ENCODE results near the gene PGD.
"Not testable (repeated sequence)": the region's sequence is repeated elsewhere in the genome, so short reads cannot be mapped to it uniquely, and the experiment has no call there.

Gene PGD

GRCh38 chr1:10398734-10399443 lies at the start of gene PGD:
PGD (plus strand) TSS chr1:10399064; CDS start chr1:10399118, 54 bp downstream.
- peak; percentile 92 for DNase-seq (ENCODE audit: low read depth)

DNA sequence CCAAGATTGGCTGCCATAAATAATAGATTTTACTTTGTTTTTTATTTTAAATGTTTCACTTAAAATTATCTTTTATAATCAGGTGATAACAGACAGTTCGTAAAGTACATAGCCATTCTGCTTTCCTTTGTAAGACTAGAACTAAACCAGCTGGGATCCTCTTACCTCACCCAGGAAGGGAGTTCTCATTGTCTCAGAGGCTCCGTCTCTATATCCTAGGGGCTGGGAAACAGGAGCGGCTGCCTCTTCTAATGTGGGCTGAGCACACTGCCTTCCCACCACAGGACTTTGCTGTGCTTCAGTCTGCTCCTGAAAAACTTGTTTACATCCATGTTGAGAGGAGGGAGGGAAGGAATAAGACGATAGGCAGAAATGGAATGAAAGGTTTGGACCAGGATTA lies 45.6 kb upstream of the PGD start:
- DNase-seq (ENCODE audit: low read depth): no peak

DNA sequence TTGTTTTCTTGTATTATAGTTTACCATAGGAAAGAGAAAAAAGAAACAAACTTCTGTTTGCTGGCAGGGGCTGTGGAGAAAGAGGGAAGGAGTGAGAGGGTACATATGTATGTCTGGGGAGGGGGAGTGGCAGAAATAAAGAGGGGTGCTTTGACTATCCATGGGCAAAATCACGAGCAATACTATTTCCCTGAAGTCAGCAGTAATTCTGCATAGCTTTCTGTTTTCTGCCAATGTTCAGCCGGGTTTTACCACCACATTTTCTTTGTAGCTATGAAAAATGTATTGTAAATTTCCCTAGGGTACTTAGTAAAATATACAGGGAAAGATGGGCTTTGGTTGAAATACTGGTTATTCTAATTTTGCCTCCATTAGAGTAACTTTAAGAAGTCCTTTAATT lies 45.2 kb upstream of the PGD start:
- no peak for DNase-seq (ENCODE audit: low read depth)

DNA sequence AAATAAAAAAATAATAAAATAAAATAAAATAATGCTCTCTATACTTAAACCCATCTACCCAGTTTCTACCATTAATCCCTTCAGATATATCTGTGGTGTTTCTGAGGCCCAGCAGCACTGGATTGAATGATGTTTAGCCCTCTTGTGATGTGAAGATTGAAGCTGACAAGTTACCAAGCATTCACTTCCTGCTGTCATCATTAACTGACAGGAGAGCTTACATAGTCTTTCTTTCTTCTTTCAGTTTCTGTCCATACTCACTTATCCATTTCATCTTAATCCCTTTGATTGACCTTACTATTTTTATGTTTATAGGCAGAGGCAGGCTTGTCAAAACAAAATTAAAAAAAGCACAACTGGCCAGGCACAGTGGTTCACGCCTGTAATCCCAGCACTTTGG lies 38.8 kb upstream of the PGD start:
- DNase-seq (ENCODE audit: low read depth): no peak

- DNase-seq (ENCODE audit: low read depth): no peak
Measured at GRCh38 chr1:10361515-10361914, 37.3 kb upstream of the PGD start.

DNA sequence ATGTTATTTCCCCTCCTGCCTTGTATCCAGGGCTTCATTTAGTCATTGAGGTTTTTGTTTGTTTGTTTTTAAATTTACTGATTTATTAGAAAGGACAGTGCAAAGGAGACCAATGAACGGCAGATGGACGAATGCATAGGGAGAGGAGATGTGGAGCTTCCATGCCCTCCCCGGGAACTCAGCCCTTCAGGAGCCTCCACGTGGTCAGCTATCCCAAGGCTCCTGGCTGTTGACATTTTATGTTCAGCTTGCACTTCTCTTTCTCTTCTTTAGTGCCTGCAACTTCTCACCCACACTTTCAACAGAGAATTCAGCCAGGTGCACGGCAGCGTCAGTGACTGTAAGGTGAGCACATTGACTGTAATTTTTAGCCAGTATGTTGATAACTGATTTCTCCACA lies 30.7 kb upstream of the PGD start:
- DNase-seq (ENCODE audit: low read depth): no peak

- no peak for DNase-seq (ENCODE audit: low read depth)
Measured at GRCh38 chr1:10374442-10374860, 24.4 kb upstream of the PGD start.

DNA sequence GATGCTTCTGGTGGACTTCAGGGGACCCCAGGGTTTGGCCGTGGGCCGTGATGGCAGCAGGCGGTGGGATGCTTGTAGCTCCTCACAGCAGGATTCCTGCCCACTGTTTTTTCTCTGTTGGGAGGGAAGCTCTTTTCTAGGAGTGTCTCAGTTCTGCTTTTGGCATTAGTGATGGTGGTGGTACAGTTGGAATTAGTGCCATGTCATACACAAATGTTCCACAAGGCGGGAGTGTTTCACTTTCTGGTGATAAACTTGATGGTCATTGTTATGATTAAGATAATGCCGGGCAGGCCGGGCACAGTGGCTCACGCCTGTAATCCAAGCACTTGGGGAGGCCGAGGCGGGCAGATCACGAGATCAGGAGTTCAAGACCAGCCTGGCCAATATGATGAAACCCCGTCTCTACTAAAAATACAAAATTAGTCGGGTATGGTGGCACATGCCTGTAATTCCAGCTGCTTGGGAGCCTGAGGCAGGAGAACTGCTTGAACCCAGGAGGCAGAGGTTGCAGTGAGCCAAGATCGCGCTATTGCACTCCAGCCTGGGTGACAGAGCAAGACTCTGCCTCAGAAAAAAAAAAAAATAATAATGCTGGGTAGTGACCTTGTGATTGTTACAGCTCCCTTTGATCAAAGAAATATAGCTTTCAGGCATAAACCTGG lies 21.4 kb upstream of the PGD start:
- DNase-seq (ENCODE audit: low read depth): not testable (repeated sequence)

GRCh38 chr1:10378081-10378841 lies 20.6 kb upstream of the PGD start:
- DNase-seq (ENCODE audit: low read depth): no peak

DNA sequence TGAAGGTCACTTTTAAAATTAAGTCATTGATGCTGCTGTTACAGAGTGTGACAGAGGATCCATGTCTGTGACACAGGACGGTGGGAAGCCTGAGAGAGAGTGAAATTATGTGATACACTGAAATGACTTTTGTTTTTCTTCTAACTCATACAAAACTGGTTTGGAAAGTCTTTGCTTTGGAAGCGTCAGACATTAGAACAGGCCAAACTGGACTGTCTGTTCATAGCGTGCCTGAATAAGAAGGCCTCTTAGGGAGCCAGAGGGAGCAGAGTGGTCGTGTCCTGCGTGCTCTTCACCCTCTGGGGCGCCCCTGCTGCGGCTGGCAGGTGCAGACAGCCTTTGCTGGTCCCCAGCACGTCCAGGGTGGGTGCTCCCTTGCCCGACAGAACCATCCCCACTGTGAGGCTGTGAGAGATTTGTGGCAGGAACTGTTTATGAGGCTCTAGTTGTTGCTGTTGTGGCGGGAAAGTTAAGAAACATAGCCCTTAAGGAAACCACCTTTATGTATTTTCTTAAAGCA lies 19.7 kb upstream of the PGD start:
- no peak for DNase-seq (ENCODE audit: low read depth)

GRCh38 chr1:10379676-10380075 lies 19.2 kb upstream of the PGD start:
- DNase-seq (ENCODE audit: low read depth): no peak

GRCh38 chr1:10380594-10381275 lies 18.1 kb upstream of the PGD start:
- no peak for DNase-seq (ENCODE audit: low read depth)

DNA sequence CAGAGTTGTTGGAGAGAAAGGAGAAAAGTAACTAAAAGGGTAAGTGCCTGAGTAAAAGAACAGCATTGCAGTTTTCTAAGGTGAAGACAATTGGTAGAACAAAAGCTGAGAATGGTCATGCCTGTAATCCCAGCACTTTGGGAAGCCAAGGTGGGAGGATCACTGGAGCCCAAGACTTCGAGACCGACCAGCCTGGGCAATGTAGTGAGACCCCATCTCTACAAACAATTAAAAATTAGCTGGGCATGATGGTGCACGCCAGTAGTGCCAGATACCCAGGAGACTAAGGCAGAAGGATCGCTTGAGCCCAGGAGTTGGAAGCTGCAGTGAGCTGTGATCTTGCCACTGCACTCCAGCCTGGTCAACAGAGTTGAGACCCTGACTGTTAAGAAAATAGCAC lies 15.2 kb upstream of the PGD start:
- DNase-seq (ENCODE audit: low read depth): no peak

GRCh38 chr1:10384219-10384618 lies 14.6 kb upstream of the PGD start:
- DNase-seq (ENCODE audit: low read depth): no peak

DNA sequence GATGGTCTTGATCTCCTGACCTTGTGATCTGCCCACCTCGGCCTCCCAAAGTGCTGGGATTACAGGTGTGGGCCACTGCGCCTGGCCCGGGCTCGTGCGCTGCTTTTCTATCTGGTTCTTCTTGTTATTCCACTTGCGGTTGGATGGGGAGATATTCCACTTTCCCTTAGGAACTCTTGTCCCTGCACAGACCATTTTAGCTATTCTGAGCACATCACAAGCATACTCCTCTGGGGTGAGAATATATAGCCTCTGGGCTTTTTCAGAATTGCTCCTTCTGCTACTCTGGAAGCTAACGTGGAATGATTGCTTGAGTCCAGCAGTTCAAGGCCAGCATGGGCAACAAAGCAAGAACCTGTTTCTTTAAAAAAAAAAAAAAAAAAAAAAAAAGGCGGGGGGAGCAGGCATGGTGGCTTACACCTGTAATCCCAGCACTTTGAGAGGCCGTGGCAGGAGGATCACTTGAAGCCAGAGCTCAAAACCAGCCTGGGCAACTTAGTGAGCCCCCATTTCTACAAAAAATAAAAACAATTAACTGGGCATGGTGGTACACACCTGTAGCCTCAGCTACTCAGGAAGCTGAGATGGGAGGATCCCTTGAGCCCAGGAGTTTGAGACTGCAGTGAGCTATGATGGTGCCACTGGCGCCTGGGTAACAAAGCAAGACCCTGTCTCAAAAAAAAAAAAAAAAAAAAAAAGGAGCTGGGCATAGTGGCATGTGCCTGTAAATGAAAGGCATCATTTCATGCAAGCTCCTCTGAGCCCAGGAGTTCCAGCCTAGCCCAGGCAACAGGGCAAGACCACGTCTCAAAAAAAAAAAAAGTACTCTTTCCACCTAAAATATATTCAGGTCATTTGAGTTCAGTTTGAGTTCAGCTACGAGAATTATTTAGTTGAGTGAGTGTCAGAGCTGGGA lies 11.8 kb upstream of the PGD start:
- no peak for DNase-seq (ENCODE audit: low read depth)

- DNase-seq (ENCODE audit: low read depth): no peak
Measured at GRCh38 chr1:10387677-10388386, 11.0 kb upstream of the PGD start.

GRCh38 chr1:10388387-10388715 lies 10.5 kb upstream of the PGD start:
- DNase-seq (ENCODE audit: low read depth): no peak

DNA sequence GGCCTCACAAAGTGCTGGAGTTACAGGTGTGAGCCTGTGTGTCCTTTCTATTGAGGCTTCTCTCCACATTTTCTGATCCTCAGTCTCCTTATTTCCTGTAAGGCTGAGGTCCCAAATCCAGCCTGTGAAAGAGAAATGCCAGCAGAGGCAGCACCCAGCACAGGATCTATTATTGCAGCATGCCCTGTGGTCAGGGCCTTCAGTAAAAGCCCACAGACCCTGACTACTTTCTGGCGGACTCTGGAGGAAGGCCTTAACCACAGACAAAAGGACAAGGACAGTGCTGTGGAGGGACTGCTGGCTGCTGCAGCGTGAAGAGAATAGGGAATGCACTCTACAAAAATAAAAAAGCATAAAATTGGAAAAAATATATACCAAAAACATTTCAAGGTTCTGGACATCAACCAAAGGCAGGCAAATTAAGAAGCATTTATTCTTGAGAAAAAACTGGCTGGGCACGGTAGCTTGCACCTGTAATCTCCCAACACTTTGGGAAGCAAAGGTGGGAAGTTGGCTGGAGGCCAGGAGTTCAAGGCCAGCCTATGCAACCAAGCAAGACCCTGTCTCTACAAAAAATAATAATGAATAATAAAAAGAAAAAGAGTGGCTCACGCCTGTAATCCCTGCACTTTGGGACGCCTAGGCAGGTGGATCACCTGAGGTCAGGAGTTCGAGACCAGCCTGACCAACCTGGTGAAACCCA lies 9.4 kb upstream of the PGD start:
- no peak for DNase-seq (ENCODE audit: low read depth)

GRCh38 chr1:10396870-10397269 lies 2.0 kb upstream of the PGD start:
- no peak for DNase-seq (ENCODE audit: low read depth)

DNA sequence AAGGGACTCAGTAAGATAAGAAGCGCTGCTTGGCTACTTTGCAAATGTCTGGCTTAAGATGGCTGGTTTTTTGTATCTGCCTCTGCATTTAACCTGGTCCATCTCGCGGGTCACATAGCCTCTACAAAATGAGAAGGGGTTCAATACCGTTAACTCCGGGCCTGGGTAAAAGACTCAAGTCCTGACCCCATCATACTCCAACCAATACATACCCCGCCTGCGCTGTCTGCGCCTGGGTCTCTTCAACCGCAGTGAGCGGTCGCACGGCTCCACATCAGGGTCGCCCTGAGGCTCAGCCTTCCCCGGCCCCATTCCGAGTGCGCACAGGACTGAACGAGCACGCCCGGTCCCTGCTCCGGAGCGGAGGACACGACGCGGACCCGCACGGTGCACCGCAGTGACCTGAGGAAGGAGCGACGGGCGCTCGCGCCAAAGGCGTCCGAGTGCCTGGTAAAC lies 558 bp upstream of the PGD start:
- no peak for DNase-seq (ENCODE audit: low read depth)
